ENCODE measurements around the gene FEM1C. TPM values are rescaled to one million over a fixed set of nuclear protein-coding genes. Genes with fewer than 3 reads are reported as not detected.

FEM1C gene
- total and polyA plus RNA-seq, 10 of the 15 experiments (the other 5 are each of a cell fraction or from before 2014, with no cell fraction given), result 1.9 to 15.6 (median 8.0) TPM

DNA sequence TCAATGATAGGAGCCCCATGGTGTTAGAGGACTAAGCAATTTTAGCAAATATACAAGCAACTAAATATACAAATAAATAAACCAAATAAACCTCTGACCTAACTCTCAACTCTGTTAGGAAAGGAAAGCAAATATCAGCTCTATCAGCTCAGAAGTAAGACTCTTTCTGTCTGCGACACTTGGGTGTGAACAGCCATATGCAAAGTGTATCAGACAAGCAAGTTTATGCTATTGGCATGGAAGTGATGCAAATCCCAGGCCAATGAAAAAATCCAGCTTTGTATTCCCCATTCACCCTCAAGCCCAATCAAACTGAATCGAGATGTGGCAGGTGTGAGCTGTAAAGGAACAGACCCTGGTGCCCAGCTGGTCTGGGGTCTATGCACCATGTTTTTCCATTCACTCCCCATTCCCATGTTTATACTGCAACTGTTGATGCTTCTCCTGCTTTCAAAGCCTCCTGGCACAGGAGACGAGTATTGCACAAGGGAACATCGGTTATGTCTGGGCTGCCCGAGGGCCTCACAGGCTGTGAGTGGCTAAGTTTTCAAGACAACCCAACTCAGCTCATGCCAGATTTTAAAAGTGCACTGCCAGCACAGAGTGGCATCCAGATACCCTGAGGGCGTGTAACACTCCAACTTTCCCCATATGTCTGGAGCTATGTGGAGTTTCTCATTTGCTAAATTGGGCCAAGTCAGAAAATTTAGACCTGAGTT is 73.1 kb downstream of the FEM1C start:
- Histone ChIP-seq H3K4me2 (ENCODE audit: control insufficient read depth, insufficient read depth) (no peak overlapping the region), H3K9ac (ENCODE audit: control insufficient read depth, insufficient read depth, low read length) (no peak overlapping the region), H3K27me3 (replicated peaks in 1 of 2; ENCODE audit: control insufficient read depth in 2 of 2, insufficient read depth in 2 of 2, low read length in 1 of 2) (no peaks in the 10 kb centered on the region), H3K9me3 (replicated peaks; ENCODE audit: control insufficient read depth, insufficient read depth, low read length) (no peaks in the 10 kb centered on the region), H2AFZ (ENCODE audit: control insufficient read depth, low read depth, low read length) (no peak overlapping the region), H3K79me2 (ENCODE audit: control insufficient read depth, insufficient read depth, low read length) (no peaks in the 10 kb centered on the region), H3K27ac (ENCODE audit: control insufficient read depth, insufficient read depth) (no peak overlapping the region), H3K36me3 (ENCODE audit: control insufficient read depth in 2 of 2, insufficient read depth in 2 of 2, low read length in 1 of 2) (no peaks in the 10 kb centered on the region), H4K20me1 (ENCODE audit: control insufficient read depth, insufficient read depth) (no peaks in the 10 kb centered on the region), H3K4me1 (ENCODE audit: control insufficient read depth, insufficient read depth, low read length) (no peaks in the 10 kb centered on the region), H3K4me3 (no peak overlapping the region)
- SMC1A ChIA-PET (ENCODE audit: uncharacterized antibody, unreplicated experiment), result interaction anchor here (0.6 to 2.6 kb wide), 12 partner anchors 8 to 103 kb away, joined by 3 to 11 read pairs (median 4); no protein-coding TSS in a partner anchor
- no peak for ATAC-seq
- 72% methylated on average over 6 of the region's 6 CpGs for WGBS (ENCODE audit: insufficient coverage, insufficient replicate concordance, low lambda C conversion rate, missing lambda C conversion rate)
- RAD21 ChIA-PET (ENCODE audit: unreplicated experiment), result interaction anchor here (0.5 to 1.4 kb wide), 3 partner anchors 17 to 57 kb away, joined by 3 to 5 read pairs (median 4); no protein-coding TSS in a partner anchor
- no peak for TF ChIP-seq BRCA1 (IDR thresholded peaks at IDR 0.05; ENCODE audit: low read depth, low read length)
- TF ChIP-seq, protein P1, sequence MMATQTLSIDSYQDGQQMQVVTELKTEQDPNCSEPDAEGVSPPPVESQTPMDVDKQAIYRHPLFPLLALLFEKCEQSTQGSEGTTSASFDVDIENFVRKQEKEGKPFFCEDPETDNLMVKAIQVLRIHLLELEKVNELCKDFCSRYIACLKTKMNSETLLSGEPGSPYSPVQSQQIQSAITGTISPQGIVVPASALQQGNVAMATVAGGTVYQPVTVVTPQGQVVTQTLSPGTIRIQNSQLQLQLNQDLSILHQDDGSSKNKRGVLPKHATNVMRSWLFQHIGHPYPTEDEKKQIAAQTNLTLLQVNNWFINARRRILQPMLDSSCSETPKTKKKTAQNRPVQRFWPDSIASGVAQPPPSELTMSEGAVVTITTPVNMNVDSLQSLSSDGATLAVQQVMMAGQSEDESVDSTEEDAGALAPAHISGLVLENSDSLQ (IDR thresholded peaks at IDR 0.05), result no peak
- TF ChIP-seq, protein P2, sequence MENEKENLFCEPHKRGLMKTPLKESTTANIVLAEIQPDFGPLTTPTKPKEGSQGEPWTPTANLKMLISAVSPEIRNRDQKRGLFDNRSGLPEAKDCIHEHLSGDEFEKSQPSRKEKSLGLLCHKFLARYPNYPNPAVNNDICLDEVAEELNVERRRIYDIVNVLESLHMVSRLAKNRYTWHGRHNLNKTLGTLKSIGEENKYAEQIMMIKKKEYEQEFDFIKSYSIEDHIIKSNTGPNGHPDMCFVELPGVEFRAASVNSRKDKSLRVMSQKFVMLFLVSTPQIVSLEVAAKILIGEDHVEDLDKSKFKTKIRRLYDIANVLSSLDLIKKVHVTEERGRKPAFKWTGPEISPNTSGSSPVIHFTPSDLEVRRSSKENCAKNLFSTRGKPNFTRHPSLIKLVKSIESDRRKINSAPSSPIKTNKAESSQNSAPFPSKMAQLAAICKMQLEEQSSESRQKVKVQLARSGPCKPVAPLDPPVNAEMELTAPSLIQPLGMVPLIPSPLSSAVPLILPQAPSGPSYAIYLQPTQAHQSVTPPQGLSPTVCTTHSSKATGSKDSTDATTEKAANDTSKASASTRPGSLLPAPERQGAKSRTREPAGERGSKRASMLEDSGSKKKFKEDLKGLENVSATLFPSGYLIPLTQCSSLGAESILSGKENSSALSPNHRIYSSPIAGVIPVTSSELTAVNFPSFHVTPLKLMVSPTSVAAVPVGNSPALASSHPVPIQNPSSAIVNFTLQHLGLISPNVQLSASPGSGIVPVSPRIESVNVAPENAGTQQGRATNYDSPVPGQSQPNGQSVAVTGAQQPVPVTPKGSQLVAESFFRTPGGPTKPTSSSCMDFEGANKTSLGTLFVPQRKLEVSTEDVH (IDR thresholded peaks at IDR 0.05; ENCODE audit: low read depth, partially characterized antibody), result no peak
- TF ChIP-seq NFIC (IDR thresholded peaks at IDR 0.05; ENCODE audit: low read depth, low read length), result no peak
- no peak for TF ChIP-seq STAT3 (IDR thresholded peaks at IDR 0.05; ENCODE audit: low read depth, low read length)
- TF ChIP-seq ZNF274 (IDR thresholded peaks at IDR 0.05; ENCODE audit: insufficient read depth, insufficient read length), result no peak
- TF ChIP-seq RBBP5 (conservative IDR thresholded peaks at IDR 0.05), result no peak
- no peak for TF ChIP-seq CEBPB (IDR thresholded peaks at IDR 0.05; ENCODE audit: borderline replicate concordance in 1 of 2, low read depth in 2 of 2, low read length in 2 of 2)
- TF ChIP-seq BCLAF1 (IDR thresholded peaks at IDR 0.05), result no peak
- no peak for TF ChIP-seq POLR2AphosphoS5 (IDR thresholded peaks at IDR 0.05; ENCODE audit: low read length)
- no peak for TF ChIP-seq FOXK2 (IDR thresholded peaks at IDR 0.05)
- no peak for TF ChIP-seq YBX1 (IDR thresholded peaks at IDR 0.05)
- no peak for TF ChIP-seq SIN3A (IDR thresholded peaks at IDR 0.05; ENCODE audit: low read depth, low read length)
- TF ChIP-seq NR2C2 (IDR thresholded peaks at IDR 0.05; ENCODE audit: borderline replicate concordance, control insufficient read depth, insufficient read length, low read depth), result no peak
- intact Hi-C loops (cut with micrococcal nuclease; ENCODE audit: unreplicated experiment) (no loop called here), in situ Hi-C loops (cut with MboI) (no loop called here)
- POLR2A ChIA-PET, result interaction anchor here (0.6 kb wide), 1 partner anchor 103 kb away, joined by 3 read pairs; no protein-coding TSS in a partner anchor
- CTCF ChIA-PET, result interaction anchor here (1.9 kb wide), 1 partner anchor 15 kb away, joined by 6 read pairs; no protein-coding TSS in a partner anchor
- BruUV-seq (replicated peaks), result no TSS peak
- DNase-seq (ENCODE audit: low read depth, low spot score), result no peak
- no peak for FAIRE-seq

Measured in GM12878 (cell line).